Panc1 (cell line): ENCODE results near the gene SUDS3. TPM values are rescaled to one million over a fixed set of nuclear protein-coding genes. Genes with fewer than 3 reads are reported as not detected.

Experiments
- ATAC-seq: fragments of 200-7000 bp; cut with Tn5 transposase; 2 replicates; pipeline ENCODE4 v1.9.1; 2020; ENCODE audit warnings: mild to moderate bottlenecking, moderate library complexity
- BruUV-seq: library from RNA; stranded (reverse); fragments of 400-500 nt; replicated peaks from 2 replicates; lab custom pipeline; 2021; lab: Mats Ljungman, UMichigan
- CTCF ChIA-PET: fragments of 300-600 bp; sonication (Branson Sonifier 250); formaldehyde crosslinking; loops from one replicate; lab custom pipeline; 2022; ENCODE audit warnings: antibody characterized with exemption; lab: Charles Lee
- POLR2A ChIA-PET: fragments of 300-600 bp; sonication (Branson Sonifier 250); formaldehyde crosslinking; loops from one replicate; lab custom pipeline; 2022; ENCODE audit warnings: antibody characterized with exemption; lab: Charles Lee
- DNase-seq: peaks from one replicate; pipeline ENCODE4 v3.0.0-alpha.2; 2010; ENCODE audit warnings: low read depth, low spot score
- H3K27ac ChIP-seq: 2 replicates; pipeline ENCODE4 v1.5.1; 2011; ENCODE audit warnings: mild to moderate bottlenecking, low read length, inconsistent platforms
- H3K27me3 ChIP-seq: fragments of 200-500 bp; sonication (Bioruptor generic); 2 replicates; pipeline ENCODE4 v1.6.0; 2014; ENCODE audit warnings: low read length, inconsistent platforms; ENCODE audit not compliant: control insufficient read depth, insufficient read depth
- H3K36me3 ChIP-seq: fragments of 200-500 bp; sonication (Bioruptor generic); 2 replicates; pipeline ENCODE4 v1.5.1; 2014; ENCODE audit warnings: inconsistent platforms, mild to moderate bottlenecking, low read length, moderate library complexity; ENCODE audit not compliant: control insufficient read depth, insufficient read depth
- H3K4me1 ChIP-seq: 2 replicates; pipeline ENCODE4 v1.5.1; 2011; ENCODE audit warnings: inconsistent platforms, mild to moderate bottlenecking, low read length, moderate library complexity; ENCODE audit not compliant: control insufficient read depth, insufficient read depth
- H3K4me3 ChIP-seq, 2 experiments: 2 replicates each; pipeline ENCODE4 v1.5.1; 2011 to 2012; ENCODE audit warnings: low read depth in 2 of 2, low read length in 2 of 2, mild to moderate bottlenecking in 2 of 2, inconsistent platforms in 1 of 2, moderate library complexity in 1 of 2
- H3K9me3 ChIP-seq: fragments of 200-500 bp; sonication (Bioruptor generic); 2 replicates; pipeline ENCODE4 v1.5.1; 2014; ENCODE audit warnings: low read depth, mild to moderate bottlenecking, inconsistent platforms, low read length, moderate library complexity; ENCODE audit not compliant: control insufficient read depth, insufficient read depth
- POLR2AphosphoS5 ChIP-seq: IDR thresholded peaks from 2 replicates; pipeline ENCODE4 v1.6.1; 2012; ENCODE audit warnings: mild to moderate bottlenecking, low read depth, low read length, moderate library complexity
- SIN3A ChIP-seq: IDR thresholded peaks from 2 replicates; pipeline ENCODE4 v1.6.1; 2012; ENCODE audit warnings: low read depth, mild to moderate bottlenecking, low read length, moderate library complexity, borderline replicate concordance; ENCODE audit not compliant: insufficient read depth
- TCF7L2 ChIP-seq: IDR thresholded peaks from 2 replicates; pipeline ENCODE4 v1.6.1; 2011; ENCODE audit warnings: mild to moderate bottlenecking, low read depth, low read length, inconsistent platforms
- in situ Hi-C: cut with HindIII; loops from 2 replicates; pipeline ENCODE4 v1.10.0; 2016; ENCODE audit warnings: low sequenced_read_pairs, low pct_unique_long_range_greater_than_20kb
- intact Hi-C: fragments of 100-400 bp; cut with micrococcal nuclease; formaldehyde crosslinking; loops from one replicate; pipeline ENCODE4 v1.10.0; 2022; ENCODE audit not compliant: unreplicated experiment
- total RNA-seq: library from RNA; stranded (reverse); gene quantifications from one replicate; pipeline ENCODE4 v1.2.1, GENCODE V29; 2021; ENCODE audit not compliant: unreplicated experiment
- TF ChIP-seq, protein P1 (sequence below): fragments of 450-650 bp; IDR thresholded peaks from 2 replicates; pipeline ENCODE4 v1.5.1; 2017; ENCODE audit warnings: mild to moderate bottlenecking
- TF ChIP-seq, protein P2 (sequence below), 2 experiments: IDR thresholded peaks; 2 replicates each; pipeline ENCODE4 v1.6.1; 2011 to 2012; ENCODE audit warnings: low read depth in 2 of 2, control low read depth in 1 of 2, low read length in 1 of 2, mild to moderate bottlenecking in 1 of 2, moderate library complexity in 1 of 2; ENCODE audit not compliant: insufficient read depth in 1 of 2

The SUDS3 gene
- total RNA-seq, 1 experiment from 2014 or later, result 37.4 TPM

DNA sequence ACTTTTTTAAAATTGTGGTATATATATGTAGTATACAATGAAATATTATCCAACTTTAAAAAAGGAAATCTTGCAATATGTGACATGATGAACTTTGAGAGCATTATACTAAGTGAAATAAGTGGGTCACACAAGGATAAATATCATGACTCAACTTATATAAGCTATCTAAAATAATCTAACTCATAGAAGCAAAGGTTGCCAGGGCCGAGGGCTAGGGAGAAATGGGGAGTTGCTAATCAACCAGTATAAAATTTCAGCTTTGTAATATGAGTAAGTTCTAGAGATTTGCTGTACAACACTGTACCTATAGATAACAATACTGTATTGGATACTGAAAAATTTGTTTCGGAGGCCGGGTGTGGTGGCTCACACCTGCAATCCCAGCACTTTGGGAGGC lies 42.1 kb upstream of the SUDS3 start:
- H3K36me3 ChIP-seq, result no peaks in the 10 kb centered on the region
- ATAC-seq, result no peak
- DNase-seq, result no peak
- H3K4me3 ChIP-seq, result no peak overlapping the region
- BruUV-seq, result no TSS peak
- H3K27ac ChIP-seq, result no peak overlapping the region
- no peaks in the 10 kb centered on the region for H3K27me3 ChIP-seq
- peaks cover 28% of the 10 kb centered on the region for H3K4me1 ChIP-seq
- ChIA-PET CTCF (no interaction called here), POLR2A (no interaction called here)
- H3K9me3 ChIP-seq, result no peaks in the 10 kb centered on the region
- intact Hi-C loops (no loop called here), in situ Hi-C loops (no loop called here)
- TF ChIP-seq TCF7L2 (no peak), SIN3A (no peak), POLR2AphosphoS5 (no peak)
- TF ChIP-seq, protein P1, sequence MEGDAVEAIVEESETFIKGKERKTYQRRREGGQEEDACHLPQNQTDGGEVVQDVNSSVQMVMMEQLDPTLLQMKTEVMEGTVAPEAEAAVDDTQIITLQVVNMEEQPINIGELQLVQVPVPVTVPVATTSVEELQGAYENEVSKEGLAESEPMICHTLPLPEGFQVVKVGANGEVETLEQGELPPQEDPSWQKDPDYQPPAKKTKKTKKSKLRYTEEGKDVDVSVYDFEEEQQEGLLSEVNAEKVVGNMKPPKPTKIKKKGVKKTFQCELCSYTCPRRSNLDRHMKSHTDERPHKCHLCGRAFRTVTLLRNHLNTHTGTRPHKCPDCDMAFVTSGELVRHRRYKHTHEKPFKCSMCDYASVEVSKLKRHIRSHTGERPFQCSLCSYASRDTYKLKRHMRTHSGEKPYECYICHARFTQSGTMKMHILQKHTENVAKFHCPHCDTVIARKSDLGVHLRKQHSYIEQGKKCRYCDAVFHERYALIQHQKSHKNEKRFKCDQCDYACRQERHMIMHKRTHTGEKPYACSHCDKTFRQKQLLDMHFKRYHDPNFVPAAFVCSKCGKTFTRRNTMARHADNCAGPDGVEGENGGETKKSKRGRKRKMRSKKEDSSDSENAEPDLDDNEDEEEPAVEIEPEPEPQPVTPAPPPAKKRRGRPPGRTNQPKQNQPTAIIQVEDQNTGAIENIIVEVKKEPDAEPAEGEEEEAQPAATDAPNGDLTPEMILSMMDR, result no peak
- TF ChIP-seq, protein P2, sequence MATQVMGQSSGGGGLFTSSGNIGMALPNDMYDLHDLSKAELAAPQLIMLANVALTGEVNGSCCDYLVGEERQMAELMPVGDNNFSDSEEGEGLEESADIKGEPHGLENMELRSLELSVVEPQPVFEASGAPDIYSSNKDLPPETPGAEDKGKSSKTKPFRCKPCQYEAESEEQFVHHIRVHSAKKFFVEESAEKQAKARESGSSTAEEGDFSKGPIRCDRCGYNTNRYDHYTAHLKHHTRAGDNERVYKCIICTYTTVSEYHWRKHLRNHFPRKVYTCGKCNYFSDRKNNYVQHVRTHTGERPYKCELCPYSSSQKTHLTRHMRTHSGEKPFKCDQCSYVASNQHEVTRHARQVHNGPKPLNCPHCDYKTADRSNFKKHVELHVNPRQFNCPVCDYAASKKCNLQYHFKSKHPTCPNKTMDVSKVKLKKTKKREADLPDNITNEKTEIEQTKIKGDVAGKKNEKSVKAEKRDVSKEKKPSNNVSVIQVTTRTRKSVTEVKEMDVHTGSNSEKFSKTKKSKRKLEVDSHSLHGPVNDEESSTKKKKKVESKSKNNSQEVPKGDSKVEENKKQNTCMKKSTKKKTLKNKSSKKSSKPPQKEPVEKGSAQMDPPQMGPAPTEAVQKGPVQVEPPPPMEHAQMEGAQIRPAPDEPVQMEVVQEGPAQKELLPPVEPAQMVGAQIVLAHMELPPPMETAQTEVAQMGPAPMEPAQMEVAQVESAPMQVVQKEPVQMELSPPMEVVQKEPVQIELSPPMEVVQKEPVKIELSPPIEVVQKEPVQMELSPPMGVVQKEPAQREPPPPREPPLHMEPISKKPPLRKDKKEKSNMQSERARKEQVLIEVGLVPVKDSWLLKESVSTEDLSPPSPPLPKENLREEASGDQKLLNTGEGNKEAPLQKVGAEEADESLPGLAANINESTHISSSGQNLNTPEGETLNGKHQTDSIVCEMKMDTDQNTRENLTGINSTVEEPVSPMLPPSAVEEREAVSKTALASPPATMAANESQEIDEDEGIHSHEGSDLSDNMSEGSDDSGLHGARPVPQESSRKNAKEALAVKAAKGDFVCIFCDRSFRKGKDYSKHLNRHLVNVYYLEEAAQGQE (IDR thresholded peaks at IDR 0.05; ENCODE audit: insufficient read depth in 1 of 2, low read depth in 2 of 2, low read length in 1 of 2), result no peak

DNA sequence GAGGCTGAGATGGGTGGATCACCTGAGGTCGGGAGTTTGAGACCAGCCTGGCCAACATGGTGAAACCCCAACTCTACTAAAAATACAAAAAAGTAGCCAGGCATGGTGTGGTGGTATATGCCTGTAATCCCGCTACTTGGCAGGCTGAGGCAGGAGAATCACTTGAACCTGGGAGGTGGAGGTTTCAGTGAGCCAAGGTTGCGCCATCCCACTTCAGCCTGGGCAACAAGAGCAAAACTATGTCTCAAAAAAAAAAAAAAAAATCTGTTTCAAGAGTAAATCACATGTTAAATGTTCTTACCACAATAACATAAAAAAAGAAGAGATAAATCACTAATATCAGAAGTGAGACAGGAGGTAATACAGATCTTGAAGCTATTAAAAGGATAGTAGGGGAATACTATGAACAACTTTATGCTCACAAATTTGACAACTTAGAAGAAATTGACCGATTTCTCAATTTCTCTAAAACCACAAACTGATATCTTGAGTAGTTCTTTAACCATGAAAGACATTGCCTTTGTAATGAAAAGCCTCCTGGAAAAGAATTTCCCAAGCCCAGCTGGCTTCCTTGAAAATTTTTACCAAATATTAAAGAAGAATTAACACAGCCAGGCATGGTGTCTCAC lies 41.3 kb upstream of the SUDS3 start:
- intact Hi-C loops, result no loop called here
- ChIA-PET POLR2A (no interaction called here), CTCF (no interaction called here)
- Histone ChIP-seq H3K9me3 (no peaks in the 10 kb centered on the region), H3K27ac (peak overlapping the region; percentile 0; the same call in 1 of the 2 replicates), H3K4me1 (peaks cover 30% of the 10 kb centered on the region), H3K36me3 (no peaks in the 10 kb centered on the region), H3K4me3 (no peak overlapping the region), H3K27me3 (no peaks in the 10 kb centered on the region)
- in situ Hi-C loops, result no loop called here
- DNase-seq (no peak), ATAC-seq (no peak)
- BruUV-seq, result no TSS peak
- TF ChIP-seq TCF7L2, result no peak
- TF ChIP-seq, protein P1, result no peak
- no peak for TF ChIP-seq SIN3A
- TF ChIP-seq, protein P2 (IDR thresholded peaks at IDR 0.05; ENCODE audit: insufficient read depth in 1 of 2, low read depth in 2 of 2, low read length in 1 of 2), result no peak
- TF ChIP-seq POLR2AphosphoS5, result no peak
